HPDE6-E6E7 (cell line): ENCODE measurements around the gene CCNDBP1.
"Not testable (repeated sequence)": the region's sequence is repeated elsewhere in the genome, so short reads cannot be mapped to it uniquely, and the experiment has no call there.

Experiments
- DNase-seq: peaks from one replicate; pipeline ENCODE4 v3.0.0; 2011; ENCODE audit warnings: missing footprints; ENCODE audit errors: extremely low spot score

Gene CCNDBP1, protein sequence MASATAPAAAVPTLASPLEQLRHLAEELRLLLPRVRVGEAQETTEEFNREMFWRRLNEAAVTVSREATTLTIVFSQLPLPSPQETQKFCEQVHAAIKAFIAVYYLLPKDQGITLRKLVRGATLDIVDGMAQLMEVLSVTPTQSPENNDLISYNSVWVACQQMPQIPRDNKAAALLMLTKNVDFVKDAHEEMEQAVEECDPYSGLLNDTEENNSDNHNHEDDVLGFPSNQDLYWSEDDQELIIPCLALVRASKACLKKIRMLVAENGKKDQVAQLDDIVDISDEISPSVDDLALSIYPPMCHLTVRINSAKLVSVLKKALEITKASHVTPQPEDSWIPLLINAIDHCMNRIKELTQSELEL

DNA sequence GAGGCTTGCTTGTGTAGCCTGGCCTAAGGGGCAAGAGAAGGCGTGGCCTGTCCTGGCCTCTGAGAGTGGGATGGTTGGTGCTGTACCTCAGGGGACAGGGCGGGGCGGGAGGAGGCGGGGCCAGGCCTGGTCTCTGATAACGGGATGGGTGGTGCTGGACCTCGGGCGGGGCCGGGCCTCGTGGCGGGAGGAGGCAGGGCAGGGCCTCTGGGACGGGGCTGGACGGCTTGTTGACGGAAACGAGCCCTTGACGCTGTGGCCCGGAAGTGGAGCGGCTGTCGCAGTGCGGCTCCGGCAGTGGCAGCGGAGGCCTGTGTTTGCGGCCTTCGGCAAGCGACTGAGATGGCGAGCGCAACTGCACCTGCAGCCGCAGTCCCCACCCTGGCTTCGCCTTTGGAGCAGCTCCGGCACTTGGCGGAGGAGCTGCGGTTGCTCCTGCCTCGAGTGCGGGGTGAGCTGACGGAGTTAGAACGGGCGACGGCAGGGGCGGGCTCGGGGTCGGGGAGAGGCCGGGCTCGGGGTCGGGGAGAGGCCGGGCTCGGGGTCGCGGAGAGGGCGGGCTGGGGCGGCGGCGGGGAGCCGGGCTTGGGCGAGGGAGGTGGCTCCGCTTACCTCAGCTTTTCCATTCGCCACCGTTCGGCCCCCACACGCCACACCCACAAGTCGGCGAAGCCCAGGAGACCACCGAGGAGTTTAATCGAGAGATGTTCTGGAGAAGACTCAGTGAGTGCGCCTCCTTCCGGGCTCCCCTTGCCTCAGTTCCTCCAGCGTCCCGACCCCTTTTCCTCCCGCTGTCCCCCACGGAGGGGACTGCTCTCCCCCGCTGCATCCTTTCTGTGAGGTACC is at the start of gene CCNDBP1:
CCNDBP1 (plus strand) TSS at position 247 of the 846 bp plus-strand sequence; CDS start at position 343, 96 bp downstream.
- DNase-seq = peak; percentile 89

DNA sequence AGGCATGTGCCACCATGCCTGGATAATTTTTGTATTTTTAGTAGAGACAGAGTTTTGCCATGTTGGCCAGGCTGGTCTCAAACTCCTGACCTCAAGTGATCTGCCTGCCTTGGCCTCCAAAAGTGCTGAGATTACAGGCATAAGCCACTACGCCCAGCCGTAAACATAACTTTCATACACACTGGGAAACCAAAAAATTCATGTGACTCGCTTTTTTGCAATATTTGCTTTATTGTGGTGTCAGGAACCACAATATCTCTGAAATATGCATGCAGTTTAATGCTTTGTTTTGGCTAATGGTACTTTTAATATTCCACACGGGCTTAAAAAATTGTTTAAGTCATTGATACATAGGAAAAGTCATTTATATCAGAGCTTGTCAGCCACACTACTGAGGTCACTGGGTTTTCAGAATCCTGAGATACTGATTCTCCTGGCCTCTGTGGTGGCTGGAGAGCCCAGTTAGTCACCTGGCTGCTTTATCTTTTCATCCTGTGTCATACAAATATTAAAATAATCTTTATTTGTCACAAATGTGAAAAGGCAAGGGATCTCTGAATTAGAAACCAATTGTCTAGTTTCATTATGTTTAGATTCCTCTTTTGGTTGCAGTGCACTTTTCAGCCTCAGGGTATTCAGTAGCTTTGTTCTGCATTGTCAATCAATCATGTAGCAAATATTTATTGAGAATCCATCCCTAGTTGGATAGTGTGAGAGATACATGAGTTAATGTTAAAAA is 41.8 kb upstream of the CCNDBP1 start:
- no peak for DNase-seq

DNA sequence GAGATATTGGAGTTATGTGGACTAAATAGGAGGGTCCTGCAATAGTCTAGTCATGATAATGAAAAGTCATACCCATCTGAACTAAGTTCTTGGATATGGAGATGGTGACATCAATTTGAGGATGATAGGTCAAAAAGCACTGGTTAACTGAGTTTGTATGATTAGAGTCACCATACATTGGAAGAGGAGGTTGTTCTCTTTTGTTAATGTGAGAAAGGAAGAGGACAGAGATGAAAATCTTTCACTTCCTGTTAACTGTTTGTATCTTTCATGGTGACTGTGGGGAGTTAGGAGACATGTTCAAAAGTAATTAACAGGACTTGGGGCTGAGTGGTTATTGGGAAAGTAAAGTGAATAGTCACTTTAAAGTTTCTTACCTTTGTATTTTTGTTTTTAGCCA is 40.7 kb upstream of the CCNDBP1 start:
- DNase-seq = no peak

DNA sequence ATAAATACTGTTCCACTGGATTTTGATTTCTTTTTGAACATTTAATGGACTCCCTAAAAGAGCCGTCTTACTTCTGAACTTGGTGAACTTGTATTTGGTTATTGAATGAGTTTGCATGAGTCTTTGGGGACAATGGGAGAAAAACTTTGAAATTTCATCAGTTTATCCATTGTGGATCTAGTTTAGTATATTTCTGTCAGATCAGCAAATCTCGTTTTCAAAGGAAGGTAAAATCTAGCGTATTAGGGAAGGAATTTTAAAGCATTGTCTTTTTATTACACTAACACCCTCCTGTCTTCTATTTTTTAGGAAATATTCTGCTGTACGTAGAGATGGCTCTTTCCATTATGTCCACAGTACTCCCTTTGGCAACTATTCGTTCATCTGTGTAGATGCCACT is 39.0 kb upstream of the CCNDBP1 start:
- no peak for DNase-seq

DNA sequence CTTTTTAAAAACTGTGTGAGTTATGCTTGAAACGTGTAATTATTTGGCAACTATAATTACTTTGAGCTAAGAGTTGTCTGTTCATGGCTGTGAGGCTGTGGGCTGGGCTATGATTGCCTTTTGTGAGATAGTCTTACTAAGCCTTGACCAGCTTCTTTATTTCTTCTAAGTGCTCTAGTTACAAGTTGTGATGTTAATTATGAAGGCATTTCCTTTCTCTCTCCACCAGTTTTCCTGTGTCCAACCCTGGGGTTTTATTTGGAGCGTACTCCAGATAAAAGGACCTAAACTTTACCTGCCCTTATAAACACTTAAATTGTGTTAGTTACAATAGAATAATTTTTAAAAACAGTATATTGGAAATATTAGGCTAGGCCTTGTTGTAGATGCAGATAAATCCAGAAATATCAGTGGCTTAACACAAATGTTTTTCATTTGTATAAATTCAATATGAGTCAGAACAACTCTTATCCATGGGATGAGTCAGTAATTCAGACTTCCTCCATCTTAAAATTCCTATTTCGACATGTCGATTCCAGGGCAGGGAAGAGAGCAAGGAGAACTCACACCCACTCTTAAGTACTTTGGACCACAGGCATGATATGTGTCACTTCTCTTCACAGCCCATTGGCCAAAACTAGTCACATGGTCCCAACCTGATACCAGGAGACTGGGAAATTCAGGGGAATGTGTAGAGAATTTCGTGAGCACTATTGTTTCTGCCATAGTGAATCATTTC is 34.8 kb upstream of the CCNDBP1 start:
- peak; percentile 88 for DNase-seq

DNA sequence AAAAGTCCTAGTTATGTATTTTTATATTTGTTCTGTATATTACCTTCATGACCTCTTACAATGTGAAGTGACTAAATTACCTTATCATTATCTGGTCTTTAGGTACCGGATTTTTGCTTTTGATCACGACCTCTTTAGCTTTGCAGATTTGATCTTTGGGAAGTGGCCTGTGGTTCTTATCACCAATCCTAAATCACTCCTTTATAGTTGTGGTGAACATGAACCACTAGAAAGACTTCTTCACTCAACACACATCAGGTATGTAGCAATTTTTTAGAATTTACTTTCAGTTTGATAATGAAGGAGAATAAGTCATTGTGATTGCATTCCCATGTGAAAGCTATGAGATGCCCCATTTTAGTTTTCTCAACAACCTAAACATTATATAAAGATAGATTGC is 33.5 kb upstream of the CCNDBP1 start:
- no peak for DNase-seq

DNA sequence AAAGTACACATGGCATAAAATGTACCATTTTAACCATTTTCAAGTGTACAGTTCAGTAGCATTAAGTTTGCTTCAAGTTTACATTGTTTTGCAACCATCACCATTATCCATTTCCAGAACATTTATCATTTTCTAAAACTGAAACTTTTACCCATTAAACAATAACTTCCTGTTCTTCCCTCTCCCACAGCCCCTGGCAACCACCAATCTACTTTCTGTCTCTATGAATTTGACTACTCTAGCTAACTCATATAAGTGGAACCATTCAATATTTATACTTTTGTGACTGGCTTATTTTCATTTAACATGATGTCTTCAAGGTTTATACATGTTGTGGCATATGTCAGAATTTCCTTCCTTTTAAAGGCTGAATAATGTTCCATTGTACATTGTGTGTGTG is 31.9 kb upstream of the CCNDBP1 start:
- no peak for DNase-seq

DNA sequence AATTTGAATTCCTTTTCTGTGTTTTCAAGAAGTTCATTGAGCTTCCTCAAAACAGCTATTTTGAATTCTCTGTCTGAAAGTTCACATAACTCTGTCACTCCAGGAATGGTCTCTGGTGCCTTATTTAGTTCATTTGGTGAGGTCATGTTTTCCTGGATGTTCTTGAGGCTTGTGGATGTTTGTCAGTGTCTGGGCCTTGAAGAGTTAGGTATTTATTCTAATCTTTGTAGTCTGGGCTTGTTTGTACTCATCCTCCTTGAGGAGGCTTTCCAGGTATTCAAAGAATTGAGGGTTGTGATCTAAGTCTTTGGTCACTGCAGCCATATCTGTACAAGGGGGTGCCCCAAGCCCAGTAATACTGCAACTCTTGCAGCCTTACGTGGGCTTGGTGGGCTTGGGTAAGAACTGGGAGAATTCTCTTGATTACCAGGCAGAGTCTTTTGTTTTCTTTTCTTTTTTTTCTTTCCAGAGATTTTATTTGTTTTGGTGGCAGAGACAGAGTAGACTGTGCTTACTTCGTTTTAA is 19.3 kb upstream of the CCNDBP1 start:
- DNase-seq = no peak

DNA sequence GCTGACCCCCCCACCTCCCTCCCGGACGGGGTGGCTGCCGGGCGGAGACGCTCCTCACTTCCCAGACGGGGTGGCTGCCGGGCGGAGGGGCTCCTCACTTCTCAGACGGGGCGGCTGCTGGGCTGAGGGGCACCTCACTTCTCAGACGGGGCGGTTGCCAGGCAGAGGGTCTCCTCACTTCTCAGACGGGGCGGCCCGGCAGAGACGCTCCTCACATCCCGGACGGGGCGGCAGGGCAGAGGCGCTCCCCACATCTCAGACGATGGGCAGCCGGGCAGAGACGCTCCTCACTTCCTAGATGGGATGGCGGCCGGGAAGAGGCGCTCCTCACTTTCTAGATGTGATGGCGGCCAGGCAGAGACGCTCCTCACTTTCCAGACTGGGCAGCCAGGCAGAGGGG is 17.9 kb upstream of the CCNDBP1 start:
- DNase-seq = not testable (repeated sequence)

DNA sequence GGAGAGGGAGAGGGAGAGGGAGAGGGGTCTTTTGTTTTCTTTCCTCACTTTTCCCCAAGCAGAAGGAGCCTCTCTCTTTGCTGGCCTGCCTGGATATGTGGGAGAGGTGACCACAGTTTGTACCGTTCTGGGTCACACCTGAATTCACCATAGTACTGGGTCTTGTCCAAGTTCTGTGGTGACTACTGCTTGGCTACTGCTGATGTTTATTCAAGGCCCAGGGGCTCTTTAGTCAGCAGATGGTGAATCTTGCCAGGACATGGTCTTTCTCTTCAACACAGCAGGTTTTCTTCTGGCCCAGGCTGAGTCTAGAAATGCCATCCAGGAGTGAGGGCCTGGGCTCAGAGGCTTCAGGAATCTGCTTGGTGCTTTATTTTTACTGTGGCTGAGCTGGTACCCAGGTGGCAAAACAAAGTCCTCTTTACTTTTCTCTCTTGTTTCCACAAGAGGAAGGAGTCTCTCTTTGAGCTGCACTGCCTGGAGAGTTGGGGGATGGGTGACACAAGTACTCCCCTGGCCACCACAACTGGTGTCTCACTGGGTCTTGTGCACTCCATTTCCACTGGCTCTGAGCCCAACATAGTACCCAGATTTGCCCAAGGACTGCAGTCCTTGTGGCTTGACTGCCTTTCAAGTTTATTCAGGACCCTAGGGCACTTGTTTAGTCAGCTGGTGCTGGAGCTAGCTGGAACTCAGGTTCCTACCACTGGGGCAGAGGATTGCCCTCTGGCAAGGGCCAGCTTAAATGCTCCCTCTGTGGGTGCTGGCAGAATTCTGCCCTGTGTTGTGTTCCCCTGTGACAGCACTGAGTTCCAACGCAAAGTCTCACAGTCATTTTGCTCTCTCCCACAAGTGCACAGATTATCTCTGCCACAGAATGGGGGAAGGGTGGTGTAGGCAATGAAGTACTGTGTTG is 16.8 kb upstream of the CCNDBP1 start:
- DNase-seq = peak; percentile 34

DNA sequence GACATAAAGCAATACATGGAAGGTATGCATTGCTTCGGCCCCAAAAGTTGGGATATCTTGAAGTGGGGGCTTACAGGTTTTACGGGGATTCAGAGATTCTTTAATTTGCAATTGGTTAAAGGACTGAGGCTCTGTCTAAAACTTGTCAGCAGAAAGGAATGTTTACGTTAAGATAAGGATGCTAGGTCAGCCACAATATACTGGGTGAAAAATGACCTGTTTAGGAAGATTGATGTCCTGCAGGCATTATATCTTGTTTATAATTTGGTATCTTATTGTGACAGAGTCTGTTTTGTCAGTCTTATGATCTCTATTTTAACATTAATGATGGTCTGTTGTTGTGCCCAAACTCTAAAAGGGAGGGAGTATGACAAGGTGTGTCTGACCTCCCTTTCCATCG is 15.3 kb upstream of the CCNDBP1 start:
- no peak for DNase-seq

DNA sequence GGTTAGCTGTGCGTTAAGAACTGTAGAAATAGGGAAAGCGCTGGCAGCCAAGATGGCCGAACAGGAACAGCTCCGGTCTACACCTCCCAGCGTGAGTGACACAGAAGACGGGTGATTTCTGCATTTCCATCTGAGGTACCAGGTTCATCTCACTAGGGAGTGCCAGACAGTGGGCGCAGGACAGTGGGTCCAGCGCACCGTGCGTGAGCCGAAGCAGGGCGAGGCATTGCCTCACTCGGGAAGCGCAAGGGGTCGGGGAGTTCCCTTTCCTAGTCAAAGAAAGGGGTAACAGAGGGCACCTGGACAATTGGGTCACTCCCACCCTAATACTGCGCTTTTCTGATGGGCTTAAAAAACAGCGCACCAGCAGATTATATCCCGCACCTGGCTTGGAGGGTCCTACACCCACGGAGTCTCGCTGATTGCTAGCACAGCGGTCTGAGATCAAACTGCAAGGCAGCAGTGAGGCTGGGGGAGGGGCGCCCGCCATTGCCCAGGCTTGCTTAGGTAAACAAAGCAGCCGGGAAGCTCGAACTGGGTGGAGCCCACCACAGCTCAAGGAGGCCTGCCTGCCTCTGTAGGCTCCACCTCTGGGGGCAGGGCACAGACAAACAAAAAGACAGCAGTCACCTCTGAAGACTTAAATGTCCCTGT is 9.4 kb upstream of the CCNDBP1 start:
- not testable (repeated sequence) for DNase-seq

DNA sequence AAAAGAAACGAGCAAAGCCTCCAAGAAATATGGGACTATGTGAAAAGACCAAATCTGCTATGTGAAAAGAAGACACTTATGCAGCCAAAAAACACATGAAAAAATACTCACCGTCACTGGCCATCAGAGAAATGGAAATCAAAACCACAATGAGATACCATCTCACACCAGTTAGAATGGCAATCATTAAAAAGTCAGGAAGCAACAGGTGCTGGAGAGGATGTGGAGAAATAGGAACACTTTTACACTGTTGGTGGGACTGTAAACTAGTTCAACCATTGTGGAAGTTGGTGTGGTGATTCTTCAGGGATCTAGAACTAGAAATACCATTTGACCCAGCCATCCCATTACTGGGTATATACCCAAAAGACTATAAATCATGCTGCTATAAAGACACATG is 8.1 kb upstream of the CCNDBP1 start:
- DNase-seq = not testable (repeated sequence)

DNA sequence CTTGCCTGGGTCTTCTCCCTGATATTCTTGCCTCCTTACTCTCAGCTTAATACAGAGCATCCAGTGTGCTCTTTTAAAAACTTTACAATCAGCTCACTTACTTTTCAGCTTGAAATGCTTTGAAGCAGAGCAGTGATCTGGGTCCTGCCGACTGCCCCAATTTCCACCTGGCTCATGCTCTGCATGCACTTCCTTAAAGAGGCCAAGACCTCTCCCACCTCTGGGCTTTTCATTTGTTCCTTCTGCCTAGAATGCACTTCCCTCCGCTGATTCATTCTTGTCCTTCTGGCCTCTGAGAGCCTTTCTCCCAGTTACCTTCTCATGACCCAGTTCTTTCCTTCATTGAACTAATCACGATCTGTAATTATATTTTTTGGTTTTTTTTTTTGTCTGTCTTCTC is 1.9 kb upstream of the CCNDBP1 start:
- DNase-seq = no peak

DNA sequence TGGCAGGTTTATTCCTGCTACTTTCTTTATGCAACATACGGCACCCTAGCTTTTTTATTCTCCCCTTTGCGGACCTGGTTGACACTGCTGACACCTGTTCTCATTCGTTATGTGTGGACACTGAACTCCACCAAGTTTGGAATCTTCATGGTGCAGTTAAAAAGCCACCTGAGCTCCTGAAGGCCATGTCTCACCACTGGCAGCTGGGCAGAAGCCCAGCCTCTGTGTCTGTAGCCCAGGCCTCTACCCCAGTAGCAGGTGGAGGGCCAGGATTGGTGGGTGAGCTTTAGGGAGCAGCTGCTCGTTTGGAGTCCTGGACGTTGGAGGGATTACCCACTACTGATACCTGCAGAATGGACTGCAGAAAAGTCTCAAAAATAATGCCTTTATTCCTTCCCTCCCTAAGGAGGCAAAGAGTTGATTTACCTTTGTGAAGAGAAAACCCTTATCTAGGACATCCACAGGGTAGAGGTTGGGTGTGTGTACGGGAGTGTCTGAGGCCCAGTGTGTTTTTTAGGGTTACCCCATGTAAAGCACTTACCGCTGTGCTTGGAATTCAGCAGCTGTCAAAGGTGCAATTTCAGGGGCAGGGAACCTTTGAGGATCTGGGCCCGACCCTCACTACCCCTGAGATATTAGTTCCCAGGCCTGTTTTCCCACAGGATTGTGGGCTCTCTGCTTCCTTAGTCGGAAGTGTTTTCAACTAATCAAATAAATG is 637 bp upstream of the CCNDBP1 start:
- no peak for DNase-seq

DNA sequence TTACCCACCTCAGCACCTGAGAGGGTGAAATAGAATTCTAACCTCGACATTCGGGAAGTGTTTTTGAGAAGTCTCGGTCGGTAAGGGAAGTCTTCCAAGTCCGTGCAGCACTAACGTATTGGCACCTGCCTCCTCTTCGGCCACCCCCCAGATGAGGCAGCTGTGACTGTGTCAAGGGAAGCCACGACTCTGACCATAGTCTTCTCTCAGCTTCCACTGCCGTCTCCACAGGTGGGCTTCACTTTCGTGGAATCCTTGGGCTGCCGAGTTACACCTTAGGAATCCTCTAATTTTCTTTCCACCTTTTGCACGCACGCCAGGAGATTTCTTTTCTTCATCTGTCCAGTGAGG is 775 bp downstream of the CCNDBP1 start:
- peak; percentile 26 for DNase-seq

DNA sequence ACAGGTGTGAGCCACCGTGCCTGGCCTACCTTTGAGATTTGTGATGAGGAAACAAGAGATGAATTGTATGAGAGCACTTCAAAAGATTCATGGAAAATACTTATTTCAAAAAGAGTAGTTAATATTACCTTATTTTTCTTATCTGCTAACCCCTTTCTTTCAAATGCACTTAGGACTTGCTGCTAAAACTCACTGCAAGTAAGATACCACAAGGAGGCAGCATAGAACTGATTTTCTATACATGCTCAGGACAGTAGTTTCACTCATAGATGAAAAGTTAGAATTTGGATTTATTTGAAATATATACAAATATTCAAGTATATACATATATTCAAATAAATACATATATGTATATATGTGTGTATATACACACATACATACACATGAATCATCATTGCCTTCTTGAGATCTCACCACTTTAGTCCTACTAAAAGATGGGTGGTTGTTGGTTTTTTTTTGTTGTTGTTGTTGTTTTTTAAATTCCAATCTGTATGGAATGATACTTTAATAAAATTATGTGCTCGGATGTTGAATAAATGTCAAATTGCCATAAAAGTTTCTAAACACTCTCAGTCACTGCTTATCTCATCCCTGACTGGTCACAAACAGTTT is 2.4 kb downstream of the CCNDBP1 start:
- no peak for DNase-seq

DNA sequence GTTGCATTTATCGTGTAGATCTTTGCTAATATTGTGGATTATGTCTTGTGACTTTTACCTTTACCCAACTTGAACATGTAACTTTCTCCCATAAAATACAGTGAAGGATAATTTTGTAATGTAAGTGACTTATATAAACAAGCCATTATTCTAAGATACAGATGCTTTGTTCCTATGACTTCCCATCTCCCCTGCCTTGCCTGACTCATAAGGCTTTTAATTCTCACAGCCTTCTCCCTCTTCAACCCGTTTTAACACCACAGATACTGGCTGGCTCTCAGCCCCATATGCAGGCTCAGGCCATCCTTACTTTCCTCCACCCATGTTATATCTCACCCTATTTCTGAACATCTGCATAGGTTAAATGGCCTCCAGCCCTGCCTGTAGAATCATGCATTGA is 4.1 kb downstream of the CCNDBP1 start:
- DNase-seq = no peak

DNA sequence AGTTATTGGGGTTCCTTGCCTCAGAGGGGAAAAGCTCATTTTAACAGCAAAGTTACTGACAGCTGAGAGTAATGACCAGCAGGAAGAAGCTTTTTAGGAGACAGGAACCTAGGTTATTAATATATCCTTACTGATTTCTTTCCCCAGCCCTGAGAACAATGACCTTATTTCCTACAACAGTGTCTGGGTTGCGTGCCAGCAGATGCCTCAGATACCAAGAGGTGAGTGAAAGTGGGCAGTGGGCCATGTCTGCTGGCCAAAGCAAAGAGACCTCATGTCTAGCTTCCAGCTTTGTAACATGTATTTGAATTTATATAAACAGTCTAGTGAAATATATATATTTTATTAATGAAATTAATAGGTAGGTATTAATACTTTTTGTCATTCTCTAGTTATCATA is 5.0 kb downstream of the CCNDBP1 start:
- DNase-seq = no peak
